GM18951 (cell line): ENCODE data around the gene CCDC188.
A peak's percentile ranks its signal among the peaks of the same experiment; 100 is the strongest.

Experiments used
- POLR2A ChIP-seq: IDR thresholded peaks from 4 replicates; pipeline ENCODE4 v1.6.1; 2011; ENCODE audit warnings: mild to moderate bottlenecking; ENCODE audit not compliant: insufficient read length, insufficient read depth; ENCODE audit errors: extremely low read depth
- in situ Hi-C: fragments of 300-500 bp; cut with MboI; formaldehyde crosslinking; loops from one replicate; pipeline ENCODE4 v1.12.0; 2022; ENCODE audit warnings: low sequenced_read_pairs, mixed read lengths, inconsistent platforms; ENCODE audit not compliant: unreplicated experiment

Gene CCDC188

DNA sequence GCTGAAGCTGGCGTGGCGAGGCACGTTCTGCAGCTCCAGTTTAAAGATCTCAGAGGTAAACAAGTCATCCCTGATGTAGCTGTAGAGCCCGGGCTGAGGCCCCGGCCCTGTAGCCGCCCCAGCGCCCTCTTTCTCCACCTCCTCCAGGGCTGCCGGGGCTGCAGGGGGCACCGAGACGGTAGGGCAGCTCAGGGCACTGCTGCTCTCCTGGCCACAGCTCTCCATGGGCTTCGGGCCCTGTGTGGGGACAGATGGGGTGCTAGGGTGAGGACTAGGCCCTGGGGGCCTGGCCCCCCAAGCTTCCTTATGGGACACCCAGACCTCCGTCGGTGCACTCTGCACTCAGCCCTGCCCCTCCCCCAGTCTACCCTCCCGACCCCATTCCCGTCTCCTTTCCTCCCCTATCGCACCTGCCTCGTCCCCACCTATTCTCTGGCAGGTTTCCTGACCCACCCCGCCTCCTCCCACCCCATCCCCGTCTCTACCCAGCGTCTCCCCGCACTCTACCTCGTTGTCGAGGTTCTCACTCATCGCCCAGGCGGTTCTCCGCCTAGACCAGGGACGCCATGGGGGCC is 34.4 kb downstream of the CCDC188 start:
- TF ChIP-seq POLR2A: no peak
- in situ Hi-C loops: no loop called here

DNA sequence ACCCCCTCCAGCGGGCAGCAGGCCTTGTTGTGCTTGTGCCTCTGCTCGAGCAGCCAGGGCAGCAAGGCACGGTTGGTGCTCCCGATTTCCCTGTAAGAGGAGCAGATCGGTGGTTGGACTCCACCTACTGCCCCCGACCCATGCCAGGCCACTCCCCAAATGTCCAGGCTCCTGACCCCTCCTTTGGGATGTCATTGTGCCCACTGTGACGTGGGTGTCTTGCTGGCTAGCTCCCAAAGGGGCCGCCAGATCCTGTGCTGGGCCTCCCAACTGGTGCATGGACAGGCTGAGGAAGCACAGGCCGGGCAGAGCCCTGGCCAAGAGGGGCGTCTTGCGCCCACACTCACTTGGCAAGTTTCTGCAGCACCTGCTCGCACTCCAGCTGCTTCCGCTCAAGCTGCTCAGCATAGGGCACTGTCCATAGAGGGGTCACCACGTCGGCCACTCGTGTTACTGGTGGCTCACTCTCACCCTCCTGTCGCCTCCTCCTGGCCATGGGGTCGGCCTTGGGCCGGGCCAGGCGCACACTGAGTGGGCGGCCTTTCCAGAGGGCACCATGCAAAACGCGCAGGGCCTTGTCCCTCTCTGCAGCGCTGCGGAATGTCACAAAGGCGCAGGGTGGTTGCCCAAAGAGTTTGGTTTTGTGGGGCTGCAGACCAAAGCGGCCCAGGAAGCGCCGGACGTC is 35.0 kb downstream of the CCDC188 start, which contains the start of gene RANBP1:
RANBP1 (plus strand) TSS at position 414 of the 685 bp plus-strand sequence; CDS start at position 495, 81 bp downstream.
- TF ChIP-seq POLR2A: no peak
- in situ Hi-C loops: no loop called here

DNA sequence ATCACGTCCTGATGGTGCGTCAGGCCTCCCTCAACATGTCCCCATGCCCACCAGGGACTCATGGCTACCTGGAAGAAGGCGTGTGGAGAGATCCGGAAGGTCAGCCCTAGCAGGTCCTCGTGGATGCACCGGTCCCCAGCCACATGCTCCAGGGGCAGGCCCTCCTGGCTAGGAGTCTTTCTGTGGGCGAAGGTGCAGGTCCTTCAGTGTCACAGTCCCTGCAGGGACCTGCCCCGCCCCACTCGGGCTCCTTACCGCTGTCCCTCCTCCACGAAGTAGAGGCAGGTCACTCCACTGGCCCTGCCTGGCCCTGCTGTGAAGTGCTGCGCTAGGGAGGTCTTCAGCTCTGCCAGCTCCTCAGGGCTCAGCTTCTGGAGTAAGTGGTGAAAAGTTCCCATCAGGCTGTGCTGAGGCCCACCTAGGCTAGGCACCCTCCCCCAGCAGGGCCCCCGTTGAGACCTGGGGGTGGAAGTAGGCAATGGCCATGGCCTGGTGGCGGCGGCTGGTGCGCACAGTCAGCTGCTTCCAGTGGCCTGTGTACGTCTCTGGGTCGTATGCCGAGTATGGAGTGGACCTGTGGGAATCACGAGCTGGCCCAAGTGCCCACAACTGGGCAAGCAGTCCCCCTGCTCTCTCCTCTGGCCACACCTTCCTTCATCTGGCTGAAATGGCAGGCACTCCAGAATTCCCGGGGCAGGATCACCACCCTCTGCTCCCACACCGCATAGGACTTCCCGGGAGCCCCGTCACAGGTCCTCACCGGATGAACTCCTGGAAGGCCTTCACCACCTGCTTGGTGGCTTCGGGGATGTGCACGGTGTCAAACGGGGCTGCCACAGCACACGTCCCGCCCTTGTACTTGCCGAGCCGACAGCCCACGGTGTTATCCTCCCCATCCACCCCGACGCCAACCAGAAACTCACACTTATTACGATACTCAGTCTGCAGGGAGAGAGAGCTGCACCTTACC is 36.1 kb downstream of the CCDC188 start:
- in situ Hi-C loops: no loop called here
- TF ChIP-seq POLR2A: no peak

DNA sequence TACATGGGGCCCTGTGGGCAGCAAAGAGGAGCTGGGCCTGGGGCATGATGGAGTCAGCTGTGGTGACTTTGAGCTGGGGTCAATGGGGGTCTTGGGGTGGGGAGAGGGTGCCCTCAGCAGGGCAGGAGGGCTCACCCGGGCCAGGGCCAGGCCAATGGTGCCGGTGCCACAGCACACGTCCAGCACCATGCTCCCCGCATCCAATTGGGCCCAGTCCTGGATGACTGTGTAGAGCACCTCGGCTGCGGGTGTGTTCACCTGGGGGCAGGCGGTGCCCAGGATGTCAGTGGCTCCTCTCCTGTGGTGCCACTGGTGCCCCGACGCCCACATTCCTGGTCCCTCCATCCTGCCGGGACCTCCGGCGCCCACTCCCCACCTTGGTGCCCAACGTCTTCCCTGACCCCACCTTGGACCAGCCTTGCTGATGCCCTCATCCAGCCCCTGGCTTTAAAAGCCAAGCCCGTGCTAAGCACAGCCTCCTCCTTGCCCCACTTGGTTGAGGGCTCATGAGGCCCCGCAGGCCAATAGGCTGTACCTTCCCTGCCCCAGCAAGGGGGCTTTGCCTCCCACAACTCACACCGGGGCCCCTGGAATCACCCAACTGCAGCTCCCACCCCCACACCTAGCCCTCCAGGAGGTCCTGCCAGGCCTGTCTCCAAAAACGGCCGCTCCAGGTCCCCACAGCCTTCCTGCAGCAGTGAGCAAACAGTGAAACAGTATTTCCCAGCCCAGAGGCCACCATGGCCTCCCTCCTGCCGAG is 37.1 kb downstream of the CCDC188 start:
- in situ Hi-C loops: no loop called here
- TF ChIP-seq POLR2A: no peak

DNA sequence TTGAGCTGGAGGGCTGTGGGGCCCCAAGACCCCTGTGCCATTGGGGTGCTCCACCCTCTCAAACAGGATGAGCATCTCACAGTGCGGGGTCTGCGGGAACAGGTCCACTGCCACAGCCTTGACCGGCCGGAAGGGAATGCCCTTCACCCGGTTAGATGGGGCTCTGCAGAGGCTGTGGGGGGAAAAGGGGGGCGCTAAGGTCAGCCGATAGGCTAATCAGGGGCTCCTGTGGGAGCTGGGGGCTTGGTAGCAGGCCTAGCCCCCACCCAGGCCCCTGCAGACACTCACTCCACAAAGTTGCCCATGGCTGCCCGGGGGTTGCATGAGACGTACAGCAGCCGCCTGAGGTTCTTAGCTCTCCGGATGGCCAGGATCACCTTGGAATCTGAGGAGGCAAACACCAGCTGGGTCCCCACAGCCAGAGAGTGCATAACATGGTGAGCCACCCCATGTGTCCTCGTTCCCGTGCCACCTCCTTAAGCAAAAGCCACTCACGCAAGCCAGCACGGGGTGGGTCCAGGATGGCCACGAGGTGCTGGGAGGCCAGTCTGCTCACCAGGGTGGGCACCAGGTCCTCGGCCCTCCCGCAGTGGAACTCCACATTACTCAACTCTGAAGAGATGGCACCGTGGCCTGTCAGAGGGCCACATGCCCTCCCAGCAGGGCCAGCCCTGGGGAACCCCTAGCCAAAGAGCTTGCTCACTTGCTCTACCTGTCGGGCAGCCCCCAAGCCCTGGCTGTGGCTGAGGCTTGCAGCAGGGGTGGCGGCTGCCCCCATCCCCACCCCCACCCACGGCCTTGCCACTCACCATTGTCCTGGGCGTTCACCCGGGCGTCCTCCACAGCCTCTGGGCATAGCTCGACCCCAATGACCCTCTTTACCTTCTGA is 38.0 kb downstream of the CCDC188 start:
- in situ Hi-C loops: no loop called here
- TF ChIP-seq POLR2A: peak; percentile 23

DNA sequence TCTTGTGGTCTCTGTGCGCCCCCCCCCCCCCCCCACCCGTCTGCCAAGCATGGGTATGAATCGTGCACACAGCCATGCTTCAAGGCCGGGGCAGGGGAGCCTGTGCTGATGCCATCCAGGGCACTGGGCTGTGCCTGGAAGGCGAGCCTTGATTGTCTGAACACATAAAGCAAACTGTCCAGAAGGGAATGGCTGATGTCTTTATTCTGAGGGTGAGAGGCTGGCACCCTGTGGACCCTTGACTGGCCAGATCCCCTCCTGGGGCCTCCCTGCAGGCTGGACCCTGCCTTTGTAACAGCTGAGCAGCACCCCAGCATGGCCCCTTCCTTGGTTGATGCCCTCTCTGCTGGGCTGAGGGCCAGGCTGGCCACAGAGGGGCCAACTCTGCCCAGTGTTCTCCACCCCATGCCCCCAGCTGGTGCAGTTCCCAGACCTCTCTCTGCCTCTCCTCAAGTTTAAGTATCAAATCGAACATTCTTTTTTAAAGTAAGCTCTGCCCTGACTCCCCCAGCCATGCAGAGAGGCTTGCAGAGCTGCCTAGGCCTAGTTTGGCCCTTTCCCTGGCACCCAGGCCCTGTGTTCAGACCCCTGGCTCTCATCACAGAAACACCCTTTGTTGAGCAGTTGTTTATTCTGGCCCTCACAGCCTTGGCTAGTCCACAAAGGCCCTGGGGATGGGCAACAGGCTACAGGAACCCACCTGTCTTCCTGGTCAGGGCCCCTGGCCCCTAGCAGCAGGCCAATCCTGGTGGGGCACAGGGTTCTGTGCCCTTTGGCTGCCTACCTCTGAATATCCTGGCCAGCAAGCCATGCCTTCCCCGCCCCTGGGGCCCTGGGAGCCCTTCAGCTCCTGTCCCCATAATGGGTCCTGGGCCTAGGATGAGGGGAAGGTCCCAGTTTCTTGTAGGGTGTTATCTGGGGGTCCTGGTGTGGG is 38.9 kb downstream of the CCDC188 start:
- no peak for TF ChIP-seq POLR2A
- in situ Hi-C loops: no loop called here

DNA sequence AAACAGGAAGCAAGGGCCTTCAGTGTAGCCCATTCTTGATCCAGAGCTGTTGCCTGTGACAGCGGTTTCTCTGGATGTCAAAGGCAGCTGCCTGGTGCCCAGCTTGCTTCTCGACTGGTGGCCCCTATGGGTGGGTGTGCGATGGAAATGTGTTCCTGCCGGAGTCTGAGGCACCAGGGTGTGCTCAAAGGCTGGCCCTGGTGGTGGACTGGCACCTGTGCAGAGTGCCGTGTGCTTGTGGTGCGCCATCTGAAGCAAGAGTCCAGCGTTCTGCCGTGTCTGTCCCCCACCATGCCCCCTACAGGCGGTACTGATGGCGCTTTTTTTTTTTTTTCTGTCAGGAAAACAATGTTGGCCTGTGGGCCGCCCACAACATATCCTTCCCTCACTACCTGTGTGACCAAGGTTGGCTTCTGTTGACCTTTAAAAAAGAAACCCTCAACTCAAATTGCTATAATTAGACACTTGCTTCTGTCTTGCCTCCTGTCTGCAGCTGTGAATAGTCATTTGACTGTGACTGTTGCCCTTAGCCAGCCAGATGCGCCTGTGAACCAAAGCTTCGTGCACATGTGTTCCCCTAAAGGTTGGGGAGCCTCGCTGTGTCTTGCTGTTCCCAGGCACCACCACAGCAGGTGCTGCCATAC is 39.7 kb downstream of the CCDC188 start:
- peak; percentile 34 for TF ChIP-seq POLR2A
- in situ Hi-C loops: no loop called here

DNA sequence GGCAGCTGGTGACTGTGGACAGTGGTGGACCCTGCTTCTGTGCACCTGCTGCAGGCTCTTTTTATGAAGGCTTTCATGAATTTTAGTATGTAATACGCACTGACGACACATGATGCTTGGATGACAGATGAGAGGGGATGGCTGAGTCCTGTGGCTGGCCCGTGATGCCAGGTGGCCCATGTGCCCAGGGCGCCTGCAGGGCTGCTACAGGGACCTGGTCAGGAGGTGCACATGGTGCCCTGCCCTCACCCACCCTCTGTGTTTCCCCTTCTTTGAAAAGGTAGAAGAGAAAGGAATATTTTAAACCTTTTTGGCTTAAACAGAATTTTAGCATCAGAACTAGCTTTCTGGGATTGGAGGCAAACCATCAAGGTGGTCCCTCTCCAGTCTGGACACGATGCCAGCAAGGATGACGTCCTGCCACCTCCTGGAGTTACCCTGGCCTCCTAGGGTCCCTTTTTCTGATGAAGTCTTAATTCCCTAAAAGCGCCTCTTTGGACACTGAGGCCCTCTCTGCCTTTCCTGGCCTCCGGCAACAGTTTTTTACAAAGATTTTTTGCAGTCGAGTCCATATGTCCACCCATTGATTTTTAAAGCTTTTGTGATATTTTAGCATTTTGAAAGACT is 40.4 kb downstream of the CCDC188 start:
- no peak for TF ChIP-seq POLR2A
- in situ Hi-C loops: no loop called here

DNA sequence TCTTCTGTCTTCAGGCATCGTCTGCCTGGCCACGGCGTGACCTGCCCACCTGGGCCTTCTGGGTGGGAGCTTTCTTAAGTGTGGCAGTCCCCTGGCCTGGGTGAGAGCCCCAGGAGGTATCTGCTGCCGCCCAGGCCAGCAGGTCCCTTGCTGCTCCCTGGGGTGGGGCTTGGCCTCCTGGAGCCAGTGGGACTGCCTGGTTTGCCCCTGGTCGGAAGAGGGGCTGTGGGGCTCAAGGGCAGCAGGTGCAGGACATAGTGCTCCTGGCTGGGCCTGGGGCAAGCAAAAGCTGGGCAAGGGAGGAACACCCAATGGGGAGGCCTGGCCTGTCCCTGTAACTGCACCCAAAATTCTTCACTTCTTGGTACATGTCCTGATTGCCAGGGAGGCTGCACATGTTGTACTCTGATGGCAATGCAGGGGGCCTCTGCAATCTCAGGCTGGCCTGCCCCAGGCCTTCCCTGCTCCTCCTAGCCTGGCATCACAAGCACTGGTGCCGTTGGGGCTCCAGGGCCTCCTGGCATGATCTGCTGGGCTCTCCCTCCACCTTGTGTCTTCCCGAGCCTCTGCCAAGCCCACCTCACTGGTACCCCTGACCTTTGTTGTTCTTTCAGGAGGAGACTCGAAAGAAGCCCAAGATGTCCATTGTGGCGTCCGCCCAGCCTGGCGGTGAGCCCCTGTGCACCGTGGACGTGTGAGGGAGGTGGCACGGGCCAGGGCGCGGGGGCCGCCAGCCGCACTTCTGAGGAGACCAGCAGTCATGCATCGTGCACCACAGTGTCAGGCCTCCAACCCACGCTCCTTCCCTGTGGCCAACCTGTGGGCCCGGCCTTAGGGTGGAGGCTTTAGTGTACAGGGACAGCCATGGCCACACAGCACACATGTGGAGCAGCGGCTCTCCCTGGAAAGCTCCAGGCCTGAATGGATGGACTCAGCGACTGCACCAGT is 41.2 kb downstream of the CCDC188 start:
- no peak for TF ChIP-seq POLR2A
- in situ Hi-C loops: no loop called here
